Embryonic facial prominence (tissue), 1 donor: Measurements from ENCODE around the gene HIBCH.

ENCODE experiments used
- DNase-seq: peaks from one replicate; pipeline ENCODE4 v3.0.0-alpha.2; 2016; ENCODE audit errors: extremely low spot score

HIBCH gene

DNA sequence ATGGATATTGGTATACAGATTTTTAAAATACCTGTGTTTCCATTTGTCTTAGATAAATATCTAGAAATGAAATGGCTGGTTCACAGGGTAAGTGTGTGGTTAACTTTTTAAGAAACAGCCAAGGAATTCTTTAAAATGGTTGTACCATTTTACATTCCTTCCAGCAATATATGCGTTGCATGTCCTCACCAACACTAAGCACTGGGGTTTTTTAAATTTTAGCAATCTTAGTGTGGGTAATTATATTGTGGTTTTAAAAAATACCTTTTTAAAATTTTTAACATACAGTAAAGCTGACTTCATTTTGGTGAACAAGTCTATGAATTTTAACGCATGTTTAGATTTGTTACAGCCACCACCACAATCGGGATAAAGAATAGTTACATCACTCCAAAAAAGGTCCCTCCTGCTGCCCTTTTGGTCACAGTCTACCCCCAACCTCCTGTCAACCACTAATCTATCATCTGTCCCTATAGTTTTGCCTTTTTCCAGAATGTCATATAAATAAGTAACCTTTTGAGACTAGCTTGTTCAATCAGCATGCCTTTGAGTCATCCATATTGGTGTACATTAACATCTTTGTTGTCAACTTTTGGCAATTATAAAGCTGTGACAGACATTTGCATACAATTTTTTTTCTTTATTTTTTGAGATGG is 129.0 kb downstream of the HIBCH start:
- no peak for DNase-seq

DNA sequence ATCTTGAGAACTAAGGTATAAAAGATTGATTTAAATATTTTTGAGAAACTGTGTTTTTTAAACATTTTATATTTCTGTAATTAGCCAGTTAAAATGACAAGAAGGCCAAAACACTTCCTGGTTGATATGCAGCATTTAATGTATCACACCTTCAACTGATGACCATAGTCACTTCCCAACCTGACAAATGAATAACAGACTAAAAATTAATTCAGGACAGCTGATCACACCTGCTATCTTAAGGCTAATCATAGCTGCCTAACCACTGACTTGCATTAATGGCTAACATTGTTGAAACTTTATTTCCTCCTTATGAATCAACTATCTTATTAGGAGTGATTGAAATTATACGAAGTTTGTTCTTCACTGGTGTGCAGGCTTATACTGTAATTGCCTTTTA is 131.3 kb downstream of the HIBCH start:
- no peak for DNase-seq

DNA sequence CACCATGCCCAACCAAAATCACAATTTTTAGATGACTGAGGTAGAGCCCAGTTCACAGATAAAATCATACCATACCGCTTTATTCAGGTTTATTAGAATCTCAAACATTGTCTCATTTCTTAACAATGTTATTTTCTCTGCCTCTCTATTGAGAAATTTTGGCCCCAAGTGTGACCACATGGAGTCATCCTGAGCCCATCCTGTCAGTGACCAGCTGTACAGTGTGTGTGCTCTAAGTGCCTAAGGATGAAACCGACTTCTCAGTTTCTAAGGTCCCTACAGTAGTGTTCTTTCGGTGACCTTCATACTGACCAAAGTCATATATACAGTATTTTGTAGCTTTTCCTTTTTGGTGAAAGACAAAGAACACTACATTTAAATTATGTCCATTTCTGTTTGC is 133.4 kb downstream of the HIBCH start:
- DNase-seq = no peak

DNA sequence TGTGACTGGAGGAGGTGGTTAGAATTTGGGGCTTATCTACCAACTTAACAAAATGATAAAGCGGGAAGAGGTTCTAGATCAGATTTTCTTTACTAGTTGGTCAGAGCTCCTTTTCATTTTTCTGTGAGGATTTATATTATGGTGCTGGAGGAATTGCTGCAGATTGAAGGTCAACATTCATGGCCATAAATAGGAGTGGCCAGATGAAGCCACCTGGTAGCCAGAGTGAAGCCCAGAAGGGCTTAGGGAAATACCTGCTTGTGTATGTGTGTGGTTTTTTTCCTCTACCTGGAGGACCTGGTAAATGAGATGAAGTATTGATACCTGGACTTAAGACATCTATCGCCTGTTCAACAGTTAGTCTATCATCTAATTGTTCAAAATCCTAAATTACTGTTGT is 134.2 kb downstream of the HIBCH start:
- DNase-seq = no peak

DNA sequence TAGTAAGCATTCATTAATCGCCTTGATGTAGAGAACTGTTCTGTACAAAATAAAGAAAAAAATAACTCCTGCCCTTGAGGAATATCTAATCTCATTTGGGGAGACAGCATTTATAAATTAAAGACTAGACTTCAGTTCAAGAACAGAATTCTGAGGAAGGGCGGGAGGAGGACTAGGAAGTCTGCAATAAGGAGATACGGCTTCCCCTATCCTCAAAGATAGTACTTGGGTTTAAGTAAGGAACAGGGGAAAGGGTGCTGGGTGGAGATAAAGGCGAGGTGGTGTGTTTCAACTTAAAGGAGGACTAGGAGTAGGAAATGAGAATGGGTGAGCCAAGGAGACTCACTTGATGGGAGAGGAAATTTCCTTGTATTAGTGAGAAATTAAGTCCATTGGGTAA is 135.2 kb downstream of the HIBCH start:
- DNase-seq = no peak

DNA sequence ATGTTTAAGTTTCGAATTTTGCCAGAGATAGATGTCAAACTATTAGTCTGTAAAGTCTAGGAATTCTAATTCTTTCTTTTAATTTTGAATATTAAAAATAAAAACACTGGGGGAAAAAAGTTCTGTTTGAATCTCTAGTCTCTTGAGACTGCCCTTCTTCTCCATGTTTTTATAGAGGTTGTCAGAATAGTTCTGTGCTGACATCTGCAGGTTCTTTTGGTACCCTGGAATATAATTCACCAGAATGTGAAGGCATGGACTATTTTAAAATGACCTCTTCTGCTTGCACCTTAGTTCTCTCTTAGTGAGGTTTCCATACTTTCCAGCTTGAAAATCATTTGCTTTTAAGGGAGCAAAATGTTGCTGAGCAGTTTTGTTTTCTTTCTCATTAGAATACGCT is 136.1 kb downstream of the HIBCH start:
- DNase-seq = no peak

DNA sequence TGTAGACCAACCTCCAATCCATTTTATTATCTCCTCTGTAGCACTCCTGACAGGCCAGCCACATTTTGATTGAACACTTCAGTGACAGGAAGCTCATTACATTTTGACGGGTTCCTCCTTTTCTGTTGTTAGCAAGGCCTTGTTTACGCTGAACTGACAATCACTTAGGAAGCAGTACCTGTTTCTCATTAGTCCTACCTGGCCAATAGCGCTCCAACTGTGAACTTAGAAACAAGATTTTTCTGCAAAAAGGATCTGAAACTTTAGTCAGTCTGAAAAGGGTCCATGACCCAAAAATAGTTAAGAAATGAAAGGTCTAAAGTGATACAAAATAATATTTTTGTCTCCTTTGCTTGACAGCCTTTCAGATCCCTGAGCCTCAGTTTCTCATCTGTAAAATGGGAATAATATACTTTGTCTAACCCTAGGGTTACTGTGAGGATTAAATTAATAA is 137.5 kb downstream of the HIBCH start:
- no peak for DNase-seq

DNA sequence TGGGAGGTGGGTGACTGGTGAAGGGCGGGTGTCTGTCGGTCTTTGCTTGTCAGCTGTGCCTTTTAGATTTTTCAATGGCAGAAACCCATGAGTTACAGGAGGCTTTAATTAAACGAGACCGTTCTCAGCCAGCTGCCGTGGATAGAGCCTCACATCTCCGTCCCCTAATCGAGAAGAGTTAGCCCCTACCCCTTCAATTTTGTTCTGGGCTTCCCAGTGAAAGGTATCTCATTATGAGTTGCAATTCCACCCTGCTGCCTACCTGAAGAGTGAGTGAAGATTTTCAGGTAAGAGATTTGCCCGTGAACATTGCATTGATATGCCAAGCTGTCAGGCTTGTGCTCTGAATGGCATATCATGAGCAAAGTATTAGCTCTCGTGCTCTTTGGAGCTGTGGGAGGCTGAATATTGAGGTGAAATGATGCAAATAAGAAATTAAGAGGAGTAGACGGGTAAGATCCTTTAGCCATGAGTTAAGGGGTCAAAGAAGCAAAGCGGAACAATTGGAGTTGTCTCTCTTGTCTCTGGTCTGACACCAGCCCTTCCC is 138.4 kb downstream of the HIBCH start:
- DNase-seq = no peak

DNA sequence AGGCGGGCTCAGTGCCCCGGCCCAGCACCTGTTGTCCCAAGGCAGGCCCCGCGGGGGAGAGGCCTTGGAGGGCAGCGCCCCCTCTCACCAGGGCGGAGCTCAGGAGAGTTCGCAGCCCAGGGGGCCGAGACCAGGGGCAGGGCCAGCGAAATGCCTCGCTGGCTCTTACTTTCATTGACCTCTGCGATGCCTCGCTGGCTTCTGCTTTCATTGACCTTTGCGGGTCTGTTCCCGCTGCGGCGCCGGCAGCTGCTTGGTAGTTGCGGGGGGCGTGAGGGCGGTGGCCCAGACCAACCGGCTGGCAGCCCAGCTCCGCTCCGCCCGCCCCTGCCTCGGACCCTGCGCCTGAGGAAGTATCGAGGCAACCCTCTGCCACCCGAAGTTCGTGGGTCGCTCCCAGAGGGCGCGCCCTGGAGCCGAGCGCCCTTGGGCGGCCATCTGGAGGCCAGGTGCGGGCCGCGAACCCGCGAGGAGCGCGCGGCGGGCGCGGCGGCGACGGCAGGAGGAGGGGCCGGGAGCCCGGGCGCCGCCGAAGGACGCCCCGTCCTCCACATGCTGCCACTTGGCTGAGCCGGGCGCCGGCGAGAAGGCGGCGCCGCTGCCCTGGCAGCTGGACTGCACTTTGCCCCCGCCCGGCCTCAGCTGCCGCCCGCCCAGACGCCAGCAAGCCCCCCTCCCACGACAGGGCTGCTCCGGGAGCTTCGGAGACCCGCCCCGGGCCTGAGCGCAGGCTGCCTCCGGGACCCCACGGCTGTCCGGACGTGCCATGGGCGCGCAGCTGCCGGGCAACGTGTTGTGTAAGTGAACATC is 139.1 kb downstream of the HIBCH start:
- DNase-seq = no peak

DNA sequence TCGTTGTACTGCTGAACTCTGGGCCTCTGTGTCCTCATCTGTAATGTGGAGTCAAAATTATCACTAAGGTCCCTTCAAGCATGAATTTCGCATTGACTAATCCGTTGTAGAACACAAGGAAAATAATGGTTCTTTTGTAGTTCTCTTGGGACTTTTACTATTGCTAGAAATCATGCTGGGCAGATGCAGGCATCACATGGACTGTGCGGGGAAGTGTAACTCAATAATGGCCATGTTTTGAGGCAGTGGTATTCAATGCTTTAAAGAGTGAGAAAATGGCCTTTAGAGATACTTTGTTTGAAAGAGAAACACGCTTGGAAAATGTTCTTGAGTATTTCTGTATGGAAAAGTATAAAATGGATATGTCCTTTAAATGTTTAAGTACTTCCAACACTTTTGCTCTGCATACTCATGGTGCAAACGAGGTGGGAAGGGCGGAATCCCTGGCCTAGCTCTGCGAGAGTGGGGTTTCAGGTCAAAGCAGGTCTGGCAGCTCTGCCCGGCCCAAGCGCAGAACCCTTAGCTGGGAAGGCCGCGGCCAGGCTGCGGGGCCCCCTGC is 139.8 kb downstream of the HIBCH start:
- DNase-seq = no peak

DNA sequence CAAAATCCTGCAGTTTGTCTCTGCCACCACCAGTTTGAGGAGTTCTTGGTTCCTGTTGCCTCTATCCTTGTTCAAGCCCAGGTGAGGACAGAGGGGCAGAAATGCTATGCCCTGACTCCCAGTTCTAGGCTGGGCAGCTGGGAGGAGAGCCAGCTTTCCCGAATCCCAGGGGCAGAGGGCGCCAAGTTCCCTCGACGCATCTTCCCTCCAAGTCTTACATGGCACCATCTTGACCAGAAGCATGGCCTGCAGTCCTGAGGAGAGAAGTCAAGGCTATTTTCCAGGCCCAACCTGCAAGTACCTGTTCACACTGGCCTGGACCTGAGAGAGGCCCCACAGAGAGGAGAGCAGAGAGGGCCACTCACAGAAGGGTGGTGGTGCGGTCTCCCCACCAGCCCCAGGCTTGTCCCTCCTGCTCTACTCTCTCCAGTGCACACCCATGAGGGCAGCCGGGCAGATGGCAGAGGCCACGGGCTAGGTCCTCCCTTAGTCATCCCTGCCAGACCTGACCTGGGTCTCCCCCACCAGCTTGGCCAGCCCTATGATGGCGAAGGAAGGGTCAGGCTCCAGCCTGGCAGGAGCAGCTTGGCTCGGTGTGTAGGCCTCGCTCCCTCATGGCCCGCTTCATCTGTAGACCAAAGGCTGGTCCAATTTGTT is 141.4 kb downstream of the HIBCH start:
- DNase-seq = no peak

DNA sequence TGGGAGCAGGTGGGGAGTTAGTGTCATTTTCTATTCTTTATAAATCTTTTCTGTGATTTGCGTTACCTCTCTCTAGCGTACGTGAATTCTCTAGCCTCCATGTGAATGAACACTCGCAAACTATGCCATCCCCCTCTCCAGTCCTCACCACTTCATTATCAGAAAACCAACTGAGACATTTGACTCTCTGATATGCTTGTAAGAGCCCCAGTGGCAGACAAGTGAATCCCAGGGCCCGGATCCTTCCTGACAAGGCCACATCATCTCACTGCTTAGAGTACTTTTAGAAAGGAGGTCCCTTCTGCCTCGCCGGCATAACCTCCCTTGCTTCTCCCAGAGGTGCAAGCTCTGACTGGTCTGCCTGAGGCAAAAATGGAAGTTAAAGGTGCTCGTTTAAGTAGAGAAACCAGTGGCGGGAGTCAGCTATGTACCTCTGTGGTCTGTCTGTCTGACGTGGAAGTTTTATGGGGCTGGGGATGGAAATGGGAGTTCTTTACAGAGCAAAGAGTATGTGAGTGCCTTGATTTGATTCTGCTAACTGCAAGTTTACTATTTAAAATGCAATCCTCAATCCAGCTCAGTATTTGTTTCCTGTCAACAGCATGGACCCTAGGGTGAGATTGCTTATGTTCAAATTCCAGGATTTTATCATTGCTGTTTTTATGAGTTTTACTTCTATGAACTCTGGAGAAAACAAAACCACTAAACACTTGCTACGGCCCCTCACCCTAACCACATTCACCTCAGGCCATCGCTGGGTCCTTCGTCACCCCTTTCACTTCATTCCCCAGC is 142.2 kb downstream of the HIBCH start:
- DNase-seq = no peak

DNA sequence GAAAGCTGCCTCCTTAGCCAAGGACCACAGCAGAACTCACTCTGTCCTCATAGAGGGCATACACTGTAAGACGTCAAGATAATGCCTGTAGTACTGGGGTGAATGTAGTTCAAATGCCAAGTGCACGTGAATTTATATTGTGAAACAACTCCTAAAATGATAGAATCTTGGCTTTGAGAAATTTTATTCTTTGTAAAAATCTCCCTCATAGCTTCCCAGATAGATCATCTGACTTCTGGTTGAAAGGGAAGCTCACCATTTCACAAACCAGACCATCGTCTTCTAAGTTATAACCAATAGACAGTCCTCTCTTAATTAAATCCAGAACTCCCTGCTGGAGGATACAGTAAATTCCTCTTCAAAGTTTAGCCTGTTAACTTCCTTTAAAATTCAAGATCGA is 146.2 kb downstream of the HIBCH start:
- no peak for DNase-seq

DNA sequence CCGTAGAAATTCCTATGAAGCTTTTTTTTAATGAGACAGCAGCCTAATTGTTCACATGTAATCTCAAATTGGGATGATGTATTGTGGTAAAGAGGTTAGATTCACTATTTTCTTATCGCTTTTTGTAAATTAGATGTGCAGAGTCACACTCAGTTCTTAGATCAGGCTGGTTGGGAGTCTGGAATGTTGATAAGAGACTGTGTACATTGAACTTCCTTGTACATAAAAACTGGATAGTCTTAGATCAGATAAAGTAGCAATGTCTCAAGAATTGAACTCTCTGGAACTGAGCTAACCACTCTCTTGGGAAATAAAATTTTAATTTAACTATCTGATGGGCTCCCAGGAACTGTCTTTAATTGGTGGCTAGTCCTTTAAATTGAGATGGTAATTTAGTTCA is 149.0 kb downstream of the HIBCH start:
- DNase-seq = no peak

DNA sequence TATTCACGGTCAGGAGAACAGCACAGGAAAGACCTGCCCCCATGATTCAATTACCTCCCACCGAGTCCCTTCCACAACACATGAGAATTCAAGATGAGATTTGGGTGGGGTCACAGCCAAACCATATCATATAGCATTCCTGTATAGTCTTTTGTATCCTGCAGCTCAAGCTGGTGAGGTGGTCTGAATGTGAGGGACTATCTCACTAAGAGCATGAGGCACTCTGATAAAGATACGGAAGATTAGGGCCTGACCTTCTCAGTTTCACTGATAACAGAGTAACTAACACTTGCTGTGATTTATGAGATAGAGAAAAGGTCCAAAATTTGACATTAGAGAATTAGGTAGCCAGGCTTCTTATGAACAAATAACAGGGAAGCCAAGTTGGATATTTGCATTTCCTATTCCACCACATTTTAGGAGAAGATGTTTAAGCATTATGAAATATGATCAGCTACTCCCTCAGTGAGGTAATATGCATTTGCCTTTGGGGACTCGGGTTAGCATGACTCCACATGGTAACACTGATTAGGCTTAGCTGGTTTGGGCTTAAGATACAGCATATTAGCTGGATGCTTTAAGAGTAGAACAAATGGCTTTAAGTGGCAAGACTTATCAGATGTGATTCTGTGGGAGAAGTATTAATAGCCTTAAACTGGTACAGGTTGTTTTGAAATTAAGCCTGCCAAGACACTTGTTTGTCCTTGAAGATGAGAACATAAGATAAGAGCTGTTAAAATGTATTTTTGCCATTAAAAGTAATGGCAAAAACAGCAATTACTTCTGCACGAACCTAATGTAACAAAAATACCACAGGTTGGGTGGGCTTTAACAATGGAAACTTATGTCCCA is 150.2 kb downstream of the HIBCH start:
- DNase-seq = no peak

DNA sequence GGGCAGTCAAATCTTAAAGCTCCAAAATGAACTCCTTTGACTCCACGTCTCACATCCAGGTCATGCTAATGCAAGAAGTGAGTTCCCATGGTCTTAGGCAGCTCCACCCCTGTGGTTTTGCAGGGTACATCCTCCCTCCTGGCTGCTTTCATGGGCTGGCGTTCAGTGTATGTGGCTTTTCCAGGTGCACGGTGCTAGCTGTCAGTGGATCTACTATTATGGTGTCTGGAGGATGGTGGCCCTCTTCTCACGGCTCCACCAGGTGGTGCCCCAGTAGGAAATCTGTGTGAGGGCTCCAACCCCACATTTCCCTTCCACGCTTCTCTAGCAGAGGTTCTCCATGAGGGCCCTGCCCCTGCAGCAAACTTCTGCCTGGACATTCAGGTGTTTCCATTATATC is 151.9 kb downstream of the HIBCH start:
- DNase-seq = no peak

DNA sequence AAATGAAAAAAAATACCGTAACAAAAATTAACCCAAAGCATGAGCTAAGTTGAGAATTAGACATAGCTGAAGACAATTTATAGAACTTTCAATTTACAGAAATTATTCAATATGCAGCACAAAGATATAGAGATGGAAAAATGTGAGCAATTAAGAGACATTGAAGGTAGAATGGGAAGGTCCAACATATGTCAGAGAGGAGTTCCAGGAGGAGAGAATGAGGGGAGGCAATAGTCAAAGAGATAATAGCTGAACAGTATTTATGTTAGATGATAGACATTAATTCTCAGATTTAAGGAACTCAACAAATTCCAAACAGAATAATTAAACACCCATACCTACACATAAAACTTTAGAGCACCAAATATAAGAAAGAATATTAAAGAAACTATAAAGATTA is 154.1 kb downstream of the HIBCH start:
- no peak for DNase-seq

DNA sequence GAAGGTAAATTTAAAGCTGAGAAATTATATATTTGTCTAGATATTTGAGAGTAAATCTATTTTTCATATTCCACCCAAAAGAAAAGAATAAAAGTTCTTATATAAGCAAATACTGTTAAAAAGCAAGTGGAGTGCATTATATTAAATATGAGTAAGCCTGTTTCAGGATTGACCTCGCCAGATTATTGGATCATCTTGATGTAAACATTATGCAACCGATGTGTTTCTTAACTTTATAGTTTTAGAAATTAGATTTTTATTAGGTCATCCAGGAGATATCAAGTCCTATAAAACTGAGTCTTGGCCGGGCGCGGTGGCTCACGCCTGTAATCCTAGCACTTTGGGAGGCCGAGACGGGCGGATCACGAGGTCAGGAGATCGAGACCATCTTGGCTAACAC is 156.8 kb downstream of the HIBCH start:
- DNase-seq = no peak

DNA sequence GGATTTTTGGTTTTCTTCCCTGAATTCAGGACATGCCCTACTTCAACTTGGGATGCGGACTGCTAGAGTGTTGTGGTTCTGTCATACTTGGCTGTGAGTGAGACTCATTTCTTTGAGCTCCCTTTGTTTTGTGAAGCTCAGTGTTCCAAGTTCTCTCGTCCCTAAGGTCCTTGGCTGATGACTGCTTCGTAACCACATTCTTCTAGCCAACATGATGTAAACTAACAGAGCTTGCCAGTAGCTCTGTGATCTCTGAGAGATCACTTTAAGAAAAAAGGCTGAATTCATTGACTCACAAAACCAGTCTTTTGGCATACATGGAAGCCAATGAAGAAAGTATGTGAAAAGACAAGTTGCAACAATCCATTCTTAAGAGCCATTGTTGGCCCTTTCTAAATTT is 160.2 kb downstream of the HIBCH start:
- no peak for DNase-seq

DNA sequence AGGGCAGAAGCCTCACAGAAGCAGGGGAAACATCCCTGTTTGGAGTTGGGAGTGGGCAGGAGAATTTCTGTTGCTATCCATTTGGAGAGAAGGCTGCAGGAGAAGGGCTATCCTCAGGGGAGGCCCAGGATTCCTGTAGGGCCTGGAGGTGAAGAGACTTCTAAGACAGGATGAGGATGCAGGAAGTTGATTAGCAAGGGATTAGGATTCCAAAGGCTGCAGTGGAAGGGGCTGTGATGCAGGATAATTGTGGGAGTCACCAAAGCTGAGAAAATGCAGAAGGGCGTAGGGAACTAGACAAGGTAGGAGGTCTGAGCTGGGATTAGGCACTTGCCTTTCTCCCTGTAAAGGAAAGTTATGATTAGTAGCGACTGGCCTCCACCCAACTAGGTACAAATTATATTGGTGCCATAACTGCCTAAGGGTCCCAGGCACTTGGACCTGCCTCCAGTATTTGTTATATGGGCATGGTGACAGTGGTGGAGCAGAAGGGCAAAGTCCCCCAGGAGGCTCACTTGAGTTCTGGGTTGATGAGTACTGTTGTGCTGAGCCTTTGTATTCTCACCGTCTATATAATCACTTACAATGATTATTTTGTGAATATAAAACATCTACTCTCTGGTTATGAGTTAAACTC is 160.7 kb downstream of the HIBCH start:
- DNase-seq = no peak
